GM19468 (cell line): ENCODE measurements around the gene NUP42.
"Not testable (repeated sequence)": the region's sequence is repeated elsewhere in the genome, so short reads cannot be mapped to it uniquely, and the experiment has no call there.

ENCODE experiments used
- ATAC-seq: cut with Tn5 transposase; IDR thresholded peaks from one replicate; pipeline ENCODE4 v1.9.1; 2021; ENCODE audit warnings: mild to moderate bottlenecking, moderate library complexity, moderate number of reproducible peaks; ENCODE audit not compliant: unreplicated experiment; ENCODE audit errors: extremely low read depth

NUP42 gene

GRCh38 chr7:23197745-23198144, 15.9 kb downstream of the NUP42 start:
- ATAC-seq, result not testable (repeated sequence)

GRCh38 chr7:23200331-23200730, 18.5 kb downstream of the NUP42 start:
- ATAC-seq, result no peak

GRCh38 chr7:23204241-23204640, 22.4 kb downstream of the NUP42 start:
- ATAC-seq, result no peak

- no peak for ATAC-seq
These were observed 23.7 kb downstream of the NUP42 start for GRCh38 chr7:23205577-23205908.

- no peak for ATAC-seq
These were observed 24.3 kb downstream of the NUP42 start for GRCh38 chr7:23205909-23206767.

GRCh38 chr7:23207021-23207420, 25.2 kb downstream of the NUP42 start:
- ATAC-seq, result no peak

- no peak for ATAC-seq
These were observed 26.0 kb downstream of the NUP42 start for GRCh38 chr7:23207884-23208283.

GRCh38 chr7:23208316-23208715, 26.5 kb downstream of the NUP42 start:
- ATAC-seq, result no peak

GRCh38 chr7:23210506-23210905, 28.7 kb downstream of the NUP42 start:
- no peak for ATAC-seq

- ATAC-seq, result no peak
These were observed 29.7 kb downstream of the NUP42 start for GRCh38 chr7:23211589-23211988.

- ATAC-seq, result no peak
These were observed 30.5 kb downstream of the NUP42 start for GRCh38 chr7:23212395-23212794.

- ATAC-seq, result no peak
These were observed 31.0 kb downstream of the NUP42 start for GRCh38 chr7:23212841-23213240.

GRCh38 chr7:23213755-23214154, 31.9 kb downstream of the NUP42 start:
- ATAC-seq, result no peak

- ATAC-seq, result no peak
These were observed 32.6 kb downstream of the NUP42 start for GRCh38 chr7:23214423-23214822.

- no peak for ATAC-seq
These were observed 33.1 kb downstream of the NUP42 start for GRCh38 chr7:23214938-23215337.

- ATAC-seq, result no peak
These were observed 34.2 kb downstream of the NUP42 start for GRCh38 chr7:23216021-23216420.

- no peak for ATAC-seq
These were observed 36.3 kb downstream of the NUP42 start for GRCh38 chr7:23218196-23218595.

GRCh38 chr7:23220690-23221305, 39.0 kb downstream of the NUP42 start:
- no peak for ATAC-seq

- ATAC-seq, result no peak
These were observed 40.7 kb downstream of the NUP42 start for GRCh38 chr7:23222439-23223030.

- ATAC-seq, result not testable (repeated sequence)
These were observed 42.5 kb downstream of the NUP42 start for GRCh38 chr7:23224364-23224763.

GRCh38 chr7:23226844-23227450, 45.1 kb downstream of the NUP42 start:
- ATAC-seq, result no peak
